ENCODE measurements around the gene TSPAN9.

DNA sequence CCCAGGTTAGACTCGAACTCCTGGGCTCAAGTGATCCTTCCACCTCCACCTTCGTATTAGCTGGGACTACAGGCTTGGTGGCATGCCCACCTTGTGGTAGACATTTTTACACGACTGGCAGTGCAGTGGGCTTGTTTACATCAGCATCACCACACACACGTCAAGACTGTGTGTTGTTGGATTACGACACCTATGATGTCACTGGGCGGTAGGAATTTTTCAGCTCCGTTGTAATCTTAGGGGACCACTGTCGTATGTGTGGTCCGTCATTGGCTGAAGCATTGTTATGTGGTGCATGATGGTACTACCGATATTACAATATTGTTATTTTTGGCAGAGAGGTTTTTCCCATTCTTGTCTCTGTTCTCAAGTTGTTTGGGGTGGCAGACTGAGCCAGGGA lies 50.7 kb downstream of the TSPAN9 start:
- TF ChIP-seq TAF1 (IDR thresholded peaks at IDR 0.05; ENCODE audit: borderline replicate concordance, insufficient read depth, low read length), result no peak
- no peak for TF ChIP-seq POLR2AphosphoS5 (IDR thresholded peaks at IDR 0.05; ENCODE audit: low read depth, low read length)
